HepG2 (cell line): ENCODE data around the gene EMC9. TPM values are rescaled to one million over a fixed set of nuclear protein-coding genes. Genes with fewer than 3 reads are reported as not detected.

Experiments used
- CC2D1A ChIP-seq: sonication (generic); formaldehyde crosslinking; IDR thresholded peaks from 2 replicates; pipeline ENCODE4 v1.8.1; 2023; ENCODE audit warnings: mild to moderate bottlenecking, missing genetic modification reagents
- FOXK1 ChIP-seq: sonication (generic); formaldehyde crosslinking; IDR thresholded peaks from 2 replicates; pipeline ENCODE4 v1.4.0; 2020; ENCODE audit warnings: low read depth, missing genetic modification reagents, borderline replicate concordance
- FUBP1 ChIP-seq: sonication (generic); formaldehyde crosslinking; IDR thresholded peaks from 2 replicates; pipeline ENCODE4 v1.5.1; 2020; ENCODE audit warnings: missing genetic modification reagents, mild to moderate bottlenecking, borderline replicate concordance
- GATAD1 ChIP-seq: IDR thresholded peaks from 2 replicates; pipeline ENCODE4 v1.6.1; 2016; ENCODE audit warnings: missing genetic modification reagents, missing compliant biosample characterization
- GLI4 ChIP-seq: sonication (generic); formaldehyde crosslinking; IDR thresholded peaks from 2 replicates; pipeline ENCODE4 v1.5.1; 2020; ENCODE audit warnings: missing genetic modification reagents, mild to moderate bottlenecking, moderate library complexity, borderline replicate concordance
- HNF1A ChIP-seq, 2 experiments: sonication (generic) in 1 of 2; formaldehyde crosslinking in 1 of 2; IDR thresholded peaks; 2 replicates each; pipeline versions ENCODE4 v1.4.0 to v1.6.1; 2016 to 2020; ENCODE audit warnings: borderline replicate concordance in 1 of 2, low read depth in 1 of 2, mild to moderate bottlenecking in 1 of 2, missing genetic modification reagents in 1 of 2
- MAFF ChIP-seq: IDR thresholded peaks from 2 replicates; pipeline ENCODE4 v1.6.1; 2011; ENCODE audit warnings: low read depth, low read length, improper control_type of control experiment
- MBNL3 ChIP-seq: fragments of 250-450 bp; sonication (Bioruptor Pico); conservative IDR thresholded peaks from 2 replicates; pipeline ENCODE4 v1.8.0; 2022; ENCODE audit warnings: mild to moderate bottlenecking, inconsistent platforms
- PCBP1 ChIP-seq: fragments of 200-400 bp; formaldehyde crosslinking; IDR thresholded peaks from 2 replicates; pipeline ENCODE4 v1.6.1; 2017; ENCODE audit warnings: mild to moderate bottlenecking, low read depth, low read length, borderline replicate concordance
- PCBP2 ChIP-seq: fragments of 200-400 bp; formaldehyde crosslinking; optimal IDR thresholded peaks from 2 replicates; pipeline ENCODE3; 2018; ENCODE audit warnings: low read length, low read depth; ENCODE audit not compliant: poor library complexity, severe bottlenecking
- SIX4 ChIP-seq: sonication (generic); formaldehyde crosslinking; IDR thresholded peaks from 2 replicates; pipeline ENCODE4 v1.4.0; 2020; ENCODE audit warnings: missing genetic modification reagents
- XRCC5 ChIP-seq: fragments of 200-400 bp; formaldehyde crosslinking; optimal IDR thresholded peaks from 2 replicates; pipeline ENCODE3; 2017; ENCODE audit warnings: mild to moderate bottlenecking, low read length
- ZBTB14 ChIP-seq: sonication (generic); formaldehyde crosslinking; IDR thresholded peaks from 2 replicates; pipeline ENCODE4 v1.4.0; 2020; ENCODE audit warnings: missing genetic modification reagents
- ZFP37 ChIP-seq: sonication (generic); formaldehyde crosslinking; IDR thresholded peaks from 2 replicates; pipeline ENCODE4 v1.4.0; 2020; ENCODE audit warnings: missing genetic modification reagents, borderline replicate concordance
- ZIK1 ChIP-seq: sonication (generic); formaldehyde crosslinking; IDR thresholded peaks from 2 replicates; pipeline ENCODE4 v1.5.0; 2020; ENCODE audit warnings: mild to moderate bottlenecking, low read depth, missing genetic modification reagents, borderline replicate concordance
- ZNF704 ChIP-seq: sonication (generic); formaldehyde crosslinking; IDR thresholded peaks from 2 replicates; pipeline ENCODE4 v1.8.1; 2023; ENCODE audit warnings: mild to moderate bottlenecking, inconsistent platforms, moderate library complexity, missing genetic modification reagents, borderline replicate concordance
- ZNF850 ChIP-seq: sonication (generic); formaldehyde crosslinking; conservative IDR thresholded peaks from 2 replicates; pipeline ENCODE4 v1.9.0; 2021; ENCODE audit warnings: mild to moderate bottlenecking, missing genetic modification reagents
- polyA plus RNA-seq, 8 experiments: library from polyadenylated mRNA; depleted of rRNA in 3 of 8; stranded (reverse) in 7 of 8; unstranded in 1 of 8; fragments of >200 nt; fragmentation: Illumina TruSeq in 4 of 8; extraction: Trizol in 4 of 8; gene quantifications; 2 replicates each; pipeline versions ENCODE4 v1.2.1 to v1.2.3, GENCODE V29; 2011 to 2016; ENCODE audit warnings: low read depth in 4 of 8, missing spikeins in 1 of 8, mixed read lengths in 1 of 8; ENCODE audit not compliant: insufficient read depth in 1 of 8
- total RNA-seq, 5 experiments: library from RNA; depleted of rRNA; stranded (reverse); fragments of >200 nt; fragmentation: Illumina TruSeq; extraction: Trizol; gene quantifications; 2 replicates each; pipeline ENCODE4 v1.2.3, GENCODE V29; 2016; ENCODE audit warnings: low read depth in 1 of 5

Gene EMC9
- total and polyA plus RNA-seq, 2 of the 13 experiments (the other 11 are each of a cell fraction or from before 2014, with no cell fraction given), result 60.5 to 78.7 TPM

GRCh38 chr14:24160850-24161804 is 19.7 kb upstream of the EMC9 start, which contains the start of gene IRF9 (continued):
- TF ChIP-seq HNF1A (IDR thresholded peaks at IDR 0.05; ENCODE audit: low read depth) (peak; percentile 74; the same call in 1 of the 2 replicates), HNF1A (CRISPR knock-in tag; IDR thresholded peaks at IDR 0.05; ENCODE audit: borderline replicate concordance) (peak; percentile 94; the same call in 1 of the 2 replicates), CC2D1A (CRISPR knock-in tag) (no peak), XRCC5 (peak; percentile 100), ZIK1 (peak; percentile 98; the same call in 1 of the 2 replicates), ZNF850 (CRISPR knock-in tag) (no peak), FOXK1 (CRISPR knock-in tag) (peak; percentile 96), ZFP37 (CRISPR knock-in tag) (peak; percentile 70; the same call in 1 of the 2 replicates), GATAD1 (CRISPR knock-in tag) (peak; percentile 92), ZNF704 (peak; percentile 78; the same call in 1 of the 2 replicates), MBNL3 (no peak), FUBP1 (no peak; the same call in 1 of the 2 replicates), PCBP2 (no peak), PCBP1 (peak; percentile 84; the same call in 1 of the 2 replicates), ZBTB14 (CRISPR knock-in tag) (no peak), GLI4 (peak; percentile 98; the same call in 1 of the 2 replicates), SIX4 (CRISPR knock-in tag) (peak; percentile 93), MAFF (peak; percentile 55; the same call in 1 of the 2 replicates)
